DND-41 (cell line): Measurements from ENCODE around the gene SIPA1.

Experiments
- ATAC-seq: fragments of 200-7000 bp; cut with Tn5 transposase; 3 replicates; pipeline ENCODE4 v1.9.1; 2021; ENCODE audit warnings: low read depth; ENCODE audit not compliant: insufficient read depth
- DNase-seq: peaks from one replicate; pipeline ENCODE4 v3.0.0-alpha.2; 2020
- H2AFZ ChIP-seq: 2 replicates; pipeline ENCODE4 v1.6.0; 2012; ENCODE audit warnings: low read depth, low read length
- H3K27ac ChIP-seq: 2 replicates; pipeline ENCODE4 v1.5.1; 2012; ENCODE audit warnings: low read length, inconsistent platforms
- H3K27me3 ChIP-seq: fragments of 200-600 bp; sonication (generic); 2 replicates; pipeline ENCODE4 v1.6.0; 2012; ENCODE audit warnings: low read length, mild to moderate bottlenecking, inconsistent platforms; ENCODE audit not compliant: insufficient read depth, poor library complexity
- H3K36me3 ChIP-seq: 2 replicates; pipeline ENCODE4 v1.5.1; 2012; ENCODE audit warnings: low read length, inconsistent platforms; ENCODE audit not compliant: insufficient read depth
- H3K4me1 ChIP-seq: 2 replicates; pipeline ENCODE4 v1.5.1; 2012; ENCODE audit warnings: mild to moderate bottlenecking, low read length; ENCODE audit not compliant: insufficient read depth
- H3K4me2 ChIP-seq: 2 replicates; pipeline ENCODE4 v1.6.0; 2012; ENCODE audit warnings: mild to moderate bottlenecking, moderate library complexity, low read length, inconsistent platforms; ENCODE audit not compliant: insufficient read depth
- H3K4me3 ChIP-seq, 2 experiments: fragments of 200-600 bp in 1 of 2; shearing (Covaris generic) in 1 of 2; 2 replicates each; pipeline ENCODE4 v1.5.1; 2012 to 2016; ENCODE audit warnings: inconsistent platforms in 2 of 2, low read length in 2 of 2, mild to moderate bottlenecking in 2 of 2, low read depth in 1 of 2, moderate library complexity in 1 of 2
- H3K79me2 ChIP-seq: 2 replicates; pipeline ENCODE4 v1.6.0; 2012; ENCODE audit warnings: low read length, inconsistent platforms; ENCODE audit not compliant: insufficient read depth
- H3K9ac ChIP-seq: 2 replicates; pipeline ENCODE4 v1.6.0; 2012; ENCODE audit warnings: low read depth, mild to moderate bottlenecking, inconsistent platforms, low read length, moderate library complexity
- H3K9me3 ChIP-seq: 2 replicates; pipeline ENCODE4 v1.5.1; 2012; ENCODE audit warnings: low read length, moderate library complexity, mild to moderate bottlenecking, inconsistent platforms; ENCODE audit not compliant: insufficient read depth, severe bottlenecking
- H4K20me1 ChIP-seq: 2 replicates; pipeline ENCODE4 v1.6.0; 2012; ENCODE audit warnings: low read length; ENCODE audit not compliant: insufficient read depth
- CTCF ChIP-seq: IDR thresholded peaks from 2 replicates; pipeline ENCODE4 v1.5.1; 2012; ENCODE audit warnings: borderline replicate concordance, low read length, moderate library complexity, mild to moderate bottlenecking; ENCODE audit not compliant: poor library complexity, severe bottlenecking; ENCODE audit errors: extremely low read depth
- EZH2 ChIP-seq: IDR thresholded peaks from 3 replicates; pipeline ENCODE4 v1.6.1; 2012; ENCODE audit warnings: borderline replicate concordance, low read depth, mild to moderate bottlenecking, moderate library complexity, low read length, inconsistent platforms; ENCODE audit not compliant: severe bottlenecking

Gene SIPA1

GRCh38 chr11:65596520-65596919 lies 41.4 kb upstream of the SIPA1 start:
- no peaks in the 10 kb centered on the region for H3K9me3 ChIP-seq
- H2AFZ ChIP-seq: no peak overlapping the region
- TF ChIP-seq CTCF (no peak), EZH2 (no peak)
- peaks cover 36% of the 10 kb centered on the region for H3K36me3 ChIP-seq
- no peak overlapping the region for H3K27ac ChIP-seq
- H3K4me2 ChIP-seq: no peak overlapping the region
- H3K4me3 ChIP-seq: no peak overlapping the region
- DNase-seq (no peak), ATAC-seq (no peak)
- H3K27me3 ChIP-seq: no peaks in the 10 kb centered on the region
- H3K9ac ChIP-seq: no peak overlapping the region
- H4K20me1 ChIP-seq: no peaks in the 10 kb centered on the region; the same call in 1 of the 2 replicates
- H3K4me1 ChIP-seq: no peaks in the 10 kb centered on the region
- no peaks in the 10 kb centered on the region for H3K79me2 ChIP-seq

- DNase-seq (no peak), ATAC-seq (no peak)
- H3K27ac ChIP-seq: no peak overlapping the region
- no peaks in the 10 kb centered on the region; the same call in 1 of the 2 replicates for H4K20me1 ChIP-seq
- peaks cover 28% of the 10 kb centered on the region for H3K36me3 ChIP-seq
- no peak overlapping the region for H3K4me2 ChIP-seq
- no peaks in the 10 kb centered on the region for H3K4me1 ChIP-seq
- no peaks in the 10 kb centered on the region for H3K9me3 ChIP-seq
- no peaks in the 10 kb centered on the region for H3K79me2 ChIP-seq
- no peak for TF ChIP-seq EZH2
- no peak for TF ChIP-seq CTCF
- no peaks in the 10 kb centered on the region for H3K27me3 ChIP-seq
- H2AFZ ChIP-seq: no peak overlapping the region
- no peak overlapping the region for H3K9ac ChIP-seq
- no peak overlapping the region for H3K4me3 ChIP-seq
These were observed 39.6 kb upstream of the SIPA1 start for GRCh38 chr11:65598258-65598699.

GRCh38 chr11:65599216-65599954 lies 38.5 kb upstream of the SIPA1 start:
- Histone ChIP-seq H3K36me3 (peaks cover 32% of the 10 kb centered on the region), H3K27ac (no peak overlapping the region)

More at GRCh38 chr11:65599216-65599954, 38.5 kb upstream of the SIPA1 start:
- Histone ChIP-seq H3K4me1 (no peaks in the 10 kb centered on the region), H2AFZ (no peak overlapping the region), H3K4me2 (no peak overlapping the region), H3K9ac (no peak overlapping the region), H4K20me1 (no peaks in the 10 kb centered on the region; the same call in 1 of the 2 replicates), H3K79me2 (no peaks in the 10 kb centered on the region), H3K27me3 (no peaks in the 10 kb centered on the region), H3K9me3 (no peaks in the 10 kb centered on the region), H3K4me3 (no peak overlapping the region)
- DNase-seq (no peak), ATAC-seq (no peak)
- TF ChIP-seq CTCF: no peak
- no peak for TF ChIP-seq EZH2
